Hepatocyte (in vitro differentiated cells): ENCODE measurements around the gene CHD9.

Experiments
- CTCF ChIP-seq: fragments of 200-600 bp; sonication (generic); IDR thresholded peaks from 2 replicates; pipeline ENCODE4 v1.5.1; 2016; ENCODE audit warnings: antibody characterized with exemption, mild to moderate bottlenecking; ENCODE audit not compliant: poor library complexity
- EZH2phosphoT487 ChIP-seq: fragments of 200-600 bp; sonication (generic); IDR thresholded peaks from one replicate; pipeline ENCODE4 v1.6.1; 2018; ENCODE audit warnings: antibody characterized with exemption, mild to moderate bottlenecking, low read depth, moderate library complexity; ENCODE audit not compliant: unreplicated experiment, severe bottlenecking

- no peak for TF ChIP-seq CTCF
- TF ChIP-seq EZH2phosphoT487 = no peak
Measured at GRCh38 chr16:53219371-53219770, 164.6 kb downstream of the CHD9 start.
